B cell (primary cell): ENCODE results near the gene JUP. TPM values are rescaled to one million over a fixed set of nuclear protein-coding genes. Genes with fewer than 3 reads are reported as not detected.

Source experiments
- ATAC-seq: fragments of 200-7000 bp; cut with Tn5 transposase; one replicate; pipeline ENCODE4 v1.10.0; 2021; ENCODE audit warnings: low read depth, mild to moderate bottlenecking, moderate number of reproducible peaks, moderate library complexity
- CTCF ChIA-PET: fragments of 350-600 bp; sonication (Branson Sonifier 250); formaldehyde crosslinking; loops from one replicate; lab custom pipeline; 2021; ENCODE audit warnings: antibody characterized with exemption, inconsistent platforms; lab: Charles Lee
- POLR2A ChIA-PET: fragments of 350-600 bp; sonication (Branson Sonifier 250); formaldehyde crosslinking; loops from one replicate; lab custom pipeline; 2021; ENCODE audit warnings: antibody characterized with exemption; lab: Charles Lee
- DNase-seq: peaks from one replicate; pipeline ENCODE4 v3.0.0; 2013
- H2AFZ ChIP-seq: 2 replicates; pipeline ENCODE4 v1.6.1; 2012; ENCODE audit warnings: mild to moderate bottlenecking, low read depth, low read length; ENCODE audit not compliant: insufficient read depth, poor library complexity, severe bottlenecking
- H3K27ac ChIP-seq, 2 donors: 1 replicate in 1 of 2; 2 replicates in 1 of 2; pipeline ENCODE4 v1.5.1; 2012 to 2013; ENCODE audit warnings: low read length in 2 of 2, mild to moderate bottlenecking in 2 of 2, moderate library complexity in 1 of 2
- H3K27me3 ChIP-seq, 4 experiments: fragments of 200-600 bp in 1 of 4; sonication (generic) in 1 of 4; replicated peaks in 1 of 4; 1 replicate in 2 of 4; 2 replicates in 2 of 4; pipeline versions ENCODE4 v1.6.1 to v1.7.0; 2013 to 2016; ENCODE audit warnings: low read length in 3 of 4, mild to moderate bottlenecking in 2 of 4, mixed read lengths in 1 of 4, moderate library complexity in 1 of 4; ENCODE audit not compliant: insufficient read depth in 4 of 4, control insufficient read depth in 3 of 4; ENCODE audit errors: control extremely low read depth in 1 of 4
- H3K36me3 ChIP-seq, 2 experiments: replicated peaks in 1 of 2; 1 replicate in 1 of 2; 2 replicates in 1 of 2; pipeline versions ENCODE4 v1.6.1 to v1.7.1; 2013; ENCODE audit warnings: low read length in 1 of 2; ENCODE audit not compliant: insufficient read depth in 2 of 2, control insufficient read depth in 1 of 2; ENCODE audit errors: control extremely low read depth in 1 of 2, extremely low read depth in 1 of 2
- H3K4me1 ChIP-seq, 2 donors: fragments of 200-600 bp in 1 of 2; sonication (generic) in 1 of 2; 1 replicate in 1 of 2; 2 replicates in 1 of 2; pipeline versions ENCODE4 v1.5.1 to v1.6.1; 2013 to 2017; ENCODE audit warnings: low read length in 2 of 2; ENCODE audit not compliant: control insufficient read depth in 2 of 2, insufficient read depth in 2 of 2
- H3K4me2 ChIP-seq: replicated peaks from 2 replicates; pipeline ENCODE3; 2012; ENCODE audit warnings: mild to moderate bottlenecking, low read depth, low read length; ENCODE audit not compliant: poor library complexity, severe bottlenecking
- H3K4me3 ChIP-seq, 5 experiments: fragments of 200-600 bp in 1 of 5; sonication (generic) in 1 of 5; 1 replicate in 3 of 5; 2 replicates in 2 of 5; pipeline versions ENCODE4 v1.5.1 to v1.7.0; 2011 to 2016; ENCODE audit warnings: low read length in 4 of 5, mild to moderate bottlenecking in 4 of 5, low read depth in 2 of 5, control low read depth in 1 of 5, moderate library complexity in 1 of 5; ENCODE audit not compliant: insufficient read depth in 1 of 5; ENCODE audit errors: control extremely low read depth in 1 of 5, extremely low read depth in 1 of 5
- H3K79me2 ChIP-seq: fragments of 200-600 bp; sonication (generic); one replicate; pipeline ENCODE4 v1.6.0; 2016; ENCODE audit warnings: low read length; ENCODE audit not compliant: control insufficient read depth, insufficient read depth
- H3K9ac ChIP-seq: fragments of 200-600 bp; sonication (generic); 2 replicates; pipeline ENCODE4 v1.6.1; 2017; ENCODE audit warnings: mild to moderate bottlenecking, low read length, moderate library complexity
- H3K9me3 ChIP-seq, 3 donors: one replicate each; pipeline versions ENCODE4 v1.6.1 to v1.7.1; 2013; ENCODE audit warnings: low read length in 2 of 3; ENCODE audit not compliant: control insufficient read depth in 2 of 3, insufficient read depth in 1 of 3; ENCODE audit errors: control extremely low read depth in 1 of 3
- H4K20me1 ChIP-seq: 2 replicates; pipeline ENCODE4 v1.6.0; 2012; ENCODE audit warnings: mild to moderate bottlenecking, low read length; ENCODE audit not compliant: insufficient read depth, control insufficient read depth, poor library complexity, severe bottlenecking
- H3K27ac Mint-ChIP-seq: one replicate; pipeline ENCODE4 v1.8.0; 2021; ENCODE audit warnings: mixed read lengths
- H3K27me3 Mint-ChIP-seq: one replicate; pipeline ENCODE4 v1.8.0; 2021; ENCODE audit warnings: mixed read lengths
- H3K4me1 Mint-ChIP-seq: one replicate; pipeline ENCODE4 v1.8.0; 2021; ENCODE audit warnings: mixed read lengths
- H3K4me3 Mint-ChIP-seq: one replicate; pipeline ENCODE4 v1.8.0; 2021; ENCODE audit warnings: mixed read lengths
- H3K9me3 Mint-ChIP-seq: one replicate; pipeline ENCODE4 v1.8.0; 2022; ENCODE audit warnings: mixed read lengths; ENCODE audit not compliant: insufficient read depth
- EZH2 ChIP-seq: IDR thresholded peaks from 2 replicates; pipeline ENCODE4 v1.6.1; 2012; ENCODE audit warnings: borderline replicate concordance, low read depth, mild to moderate bottlenecking, moderate library complexity, low read length; ENCODE audit not compliant: insufficient read depth, poor library complexity, severe bottlenecking
- WGBS: methylation state at CpG from one replicate; pipeline ENCODE4 v1.1.5; 2013; ENCODE audit warnings: missing lambda C conversion rate; ENCODE audit not compliant: insufficient coverage; 5-methylcytosine and 5-hydroxymethylcytosine counted together
- intact Hi-C: fragments of 100-400 bp; cut with micrococcal nuclease; formaldehyde crosslinking; loops from one replicate; pipeline ENCODE4 v1.10.0; 2022
- polyA plus RNA-seq: library from polyadenylated mRNA; depleted of rRNA; stranded (reverse); fragments of >200 nt; gene quantifications from 2 replicates; pipeline ENCODE4 v1.2.3, GENCODE V29; 2012
- total RNA-seq, 2 donors: library from RNA; stranded (reverse); fragments of 120-200 nt in 1 of 2; gene quantifications; 1 replicate in 1 of 2; 2 replicates in 1 of 2; pipeline versions ENCODE4 v1.2.3 to v1.2.4, GENCODE V29; 2013 to 2022
- TF ChIP-seq, protein P1 (sequence below): fragments of 200-600 bp; IDR thresholded peaks from one replicate; pipeline ENCODE4 v1.8.0; 2022; ENCODE audit warnings: antibody characterized with exemption, mild to moderate bottlenecking

JUP gene
- total and polyA plus RNA-seq, 2 donors (not counting 1 experiment from before 2014, with no cell fraction given), result 62.9 to 63.3 TPM

DNA sequence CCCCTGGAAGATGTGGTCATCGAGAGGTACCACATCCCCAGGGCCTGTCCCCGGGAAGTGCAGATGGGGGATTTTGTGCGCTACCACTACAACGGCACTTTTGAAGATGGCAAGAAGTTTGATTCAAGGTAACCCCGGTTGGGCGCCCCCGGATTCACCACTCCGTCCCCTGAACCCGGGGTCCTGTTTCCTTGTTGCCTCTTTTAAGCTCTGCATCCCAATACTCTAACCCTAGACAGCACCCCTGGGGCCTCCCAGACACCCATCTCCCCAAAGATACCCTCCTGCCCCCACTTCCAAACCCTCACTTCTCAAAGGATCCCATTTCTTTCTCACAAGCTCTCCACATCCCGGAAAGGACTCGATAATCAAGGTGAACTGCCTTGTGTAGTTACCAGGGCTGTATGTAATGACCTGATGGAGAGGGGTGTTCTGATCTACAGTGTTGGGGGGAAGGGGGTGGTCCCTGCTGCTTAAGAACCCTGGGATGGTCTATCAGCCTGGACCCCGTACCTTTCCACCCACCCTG is 26.7 kb upstream of the JUP start:
- Mint-ChIP-seq H3K4me3 (peak overlapping the region; percentile 72), H3K27ac (no peak overlapping the region), H3K4me1 (peaks cover 19% of the 10 kb centered on the region), H3K9me3 (no peaks in the 10 kb centered on the region), H3K27me3 (peaks cover 6% of the 10 kb centered on the region)
- H3K4me2 ChIP-seq, result peak overlapping the region; percentile 88
- TF ChIP-seq EZH2, result no peak
- TF ChIP-seq, protein P1, sequence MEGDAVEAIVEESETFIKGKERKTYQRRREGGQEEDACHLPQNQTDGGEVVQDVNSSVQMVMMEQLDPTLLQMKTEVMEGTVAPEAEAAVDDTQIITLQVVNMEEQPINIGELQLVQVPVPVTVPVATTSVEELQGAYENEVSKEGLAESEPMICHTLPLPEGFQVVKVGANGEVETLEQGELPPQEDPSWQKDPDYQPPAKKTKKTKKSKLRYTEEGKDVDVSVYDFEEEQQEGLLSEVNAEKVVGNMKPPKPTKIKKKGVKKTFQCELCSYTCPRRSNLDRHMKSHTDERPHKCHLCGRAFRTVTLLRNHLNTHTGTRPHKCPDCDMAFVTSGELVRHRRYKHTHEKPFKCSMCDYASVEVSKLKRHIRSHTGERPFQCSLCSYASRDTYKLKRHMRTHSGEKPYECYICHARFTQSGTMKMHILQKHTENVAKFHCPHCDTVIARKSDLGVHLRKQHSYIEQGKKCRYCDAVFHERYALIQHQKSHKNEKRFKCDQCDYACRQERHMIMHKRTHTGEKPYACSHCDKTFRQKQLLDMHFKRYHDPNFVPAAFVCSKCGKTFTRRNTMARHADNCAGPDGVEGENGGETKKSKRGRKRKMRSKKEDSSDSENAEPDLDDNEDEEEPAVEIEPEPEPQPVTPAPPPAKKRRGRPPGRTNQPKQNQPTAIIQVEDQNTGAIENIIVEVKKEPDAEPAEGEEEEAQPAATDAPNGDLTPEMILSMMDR, result no peak
- H4K20me1 ChIP-seq, result no peaks in the 10 kb centered on the region
- CTCF ChIA-PET, result interaction anchor here (3.0 to 3.3 kb wide), 2 partner anchors 12 to 27 kb away, joined by 25 to 27 read pairs; partner anchors contain the start of gene JUP
- intact Hi-C loops, result no loop called here
- H3K27ac ChIP-seq, result no peak overlapping the region
- H2AFZ ChIP-seq, result peak overlapping the region; percentile 93
- peaks cover 20% of the 10 kb centered on the region in 2 donors for H3K4me1 ChIP-seq
- 61% methylated on average over 9 of the region's 12 CpGs for WGBS
- no peak overlapping the region for H3K4me3 ChIP-seq
- H3K36me3 ChIP-seq, result no peaks in the 10 kb centered on the region
- H3K9me3 ChIP-seq, result no peaks in the 10 kb centered on the region
- ATAC-seq (no peak), DNase-seq (no peak)
- H3K79me2 ChIP-seq, result no peaks in the 10 kb centered on the region
- peaks cover 0 to 25% (median 5%) of the 10 kb centered on the region in 4 experiments for H3K27me3 ChIP-seq
- H3K9ac ChIP-seq, result no peak overlapping the region
- POLR2A ChIA-PET, result no interaction called here

DNA sequence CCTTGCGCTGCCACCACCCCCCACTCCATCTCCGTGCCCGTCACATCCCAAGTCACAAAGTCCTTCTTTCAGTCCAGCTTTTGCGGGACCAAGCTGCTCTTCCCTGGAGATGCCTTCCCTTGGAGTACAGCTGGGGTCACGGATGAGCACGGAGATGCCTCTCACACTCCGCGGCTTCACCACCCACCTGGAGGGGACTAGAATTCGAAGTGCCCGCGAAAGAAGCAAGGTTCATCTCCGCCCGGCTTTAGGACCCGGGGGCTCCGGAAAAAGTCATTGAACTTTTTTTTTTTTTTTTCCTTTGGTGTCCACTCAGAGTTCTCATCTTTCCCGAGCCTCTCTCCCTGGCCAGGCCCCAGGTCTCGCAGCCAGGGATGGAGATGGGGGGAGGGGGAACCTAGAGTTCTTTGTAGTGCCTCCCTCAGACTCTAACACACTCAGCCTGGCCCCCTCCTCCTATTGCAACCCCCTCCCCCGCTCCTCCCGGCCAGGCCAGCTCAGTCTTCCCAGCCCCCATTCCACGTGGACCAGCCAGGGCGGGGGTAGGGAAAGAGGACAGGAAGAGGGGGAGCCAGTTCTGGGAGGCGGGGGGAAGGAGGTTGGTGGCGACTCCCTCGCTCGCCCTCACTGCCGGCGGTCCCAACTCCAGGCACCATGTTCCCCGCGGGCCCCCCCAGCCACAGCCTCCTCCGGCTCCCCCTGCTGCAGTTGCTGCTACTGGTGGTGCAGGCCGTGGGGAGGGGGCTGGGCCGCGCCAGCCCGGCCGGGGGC is 26.1 kb upstream of the JUP start, which contains the start of gene FKBP10:
Gene FKBP10 (plus strand): TSS at position 624 of the 771 bp plus-strand sequence. CDS start 31 bp downstream, at position 655.
- WGBS, result 5% methylated on average over 20 of the region's 35 CpGs

More for the DNA sequence above, 26.1 kb upstream of the JUP start, which contains the start of gene FKBP10:
- ChIA-PET CTCF (interaction anchor here (1.0 to 3.3 kb wide), 10 partner anchors 8 to 121 kb away, joined by 4 to 27 read pairs (median 6); partner anchors contain the start of genes ACLY, JUP and KLHL10), POLR2A (no interaction called here)
- peaks cover 20% of the 10 kb centered on the region in 2 donors for H3K4me1 ChIP-seq
- Mint-ChIP-seq H3K4me1 (peaks cover 19% of the 10 kb centered on the region), H3K27ac (peak within 1 kb of the TSS; percentile 83), H3K27me3 (peaks cover 6% of the 10 kb centered on the region), H3K4me3 (peak within 1 kb of the TSS; percentile 96), H3K9me3 (no peaks in the 10 kb centered on the region)
- H2AFZ ChIP-seq, result peak within 1 kb of the TSS; percentile 93
- ATAC-seq (no peak), DNase-seq (no peak)
- no peaks in the 10 kb centered on the region for H4K20me1 ChIP-seq
- intact Hi-C loops, result no loop called here
- H3K36me3 ChIP-seq, result no peaks in the 10 kb centered on the region
- peak within 1 kb of the TSS; percentile 88 for H3K4me2 ChIP-seq
- no peaks in the 10 kb centered on the region for H3K79me2 ChIP-seq
- TF ChIP-seq, protein P1, result no peak
- no peak for TF ChIP-seq EZH2
- H3K27ac ChIP-seq, result no peak within 1 kb of the TSS
- H3K27me3 ChIP-seq, result peaks cover 0 to 25% (median 5%) of the 10 kb centered on the region in 4 experiments
- peak within 1 kb of the TSS; percentile 78 for H3K9ac ChIP-seq
- H3K9me3 ChIP-seq, result no peaks in the 10 kb centered on the region
- H3K4me3 ChIP-seq, result peak within 1 kb of the TSS in 4 of 5 experiments; percentile 49 to 85 (median 62)
